Natural killer cell (primary cell): Measurements from ENCODE around the gene ARPC5L. TPM values are rescaled to one million over a fixed set of nuclear protein-coding genes. Genes with fewer than 3 reads are reported as not detected.

ENCODE experiments used
- ATAC-seq, 3 donors: fragments of 150-1000 bp in 2 of 3; fragments of 200-7000 bp in 1 of 3; cut with Tn5 transposase; 1 replicate in 1 of 3; 2 replicates in 2 of 3; pipeline ENCODE4 v1.10.0; 2021; ENCODE audit warnings: mild to moderate bottlenecking in 2 of 3, moderate library complexity in 2 of 3
- DNase-seq, 2 donors: peaks; one replicate each; pipeline versions ENCODE4 v3.0.0 to v3.0.0-alpha.2; 2013 to 2021; ENCODE audit warnings: mixed read lengths in 1 of 2
- H3K27ac ChIP-seq: one replicate; pipeline ENCODE4 v1.5.1; 2013; ENCODE audit warnings: mild to moderate bottlenecking, low read length
- H3K27me3 ChIP-seq: one replicate; pipeline ENCODE4 v1.6.1; 2013; ENCODE audit warnings: low read length; ENCODE audit not compliant: control insufficient read depth, insufficient read depth
- H3K36me3 ChIP-seq: one replicate; pipeline ENCODE4 v1.6.1; 2013; ENCODE audit warnings: low read length; ENCODE audit not compliant: control insufficient read depth, insufficient read depth
- H3K4me1 ChIP-seq: one replicate; pipeline ENCODE4 v1.6.1; 2013; ENCODE audit warnings: low read length; ENCODE audit not compliant: control insufficient read depth, insufficient read depth
- H3K4me3 ChIP-seq: one replicate; pipeline ENCODE4 v1.5.1; 2013; ENCODE audit warnings: low read length
- H3K9me3 ChIP-seq: one replicate; pipeline ENCODE4 v1.6.1; 2013; ENCODE audit warnings: low read length; ENCODE audit not compliant: control insufficient read depth, insufficient read depth
- H3K27ac Mint-ChIP-seq, 2 donors: one replicate each; pipeline ENCODE4 v1.8.0; 2022; ENCODE audit warnings: mild to moderate bottlenecking in 2 of 2, mixed read lengths in 2 of 2, moderate library complexity in 1 of 2
- H3K27me3 Mint-ChIP-seq, 2 donors: one replicate each; pipeline ENCODE4 v1.8.0; 2022; ENCODE audit warnings: low read depth in 2 of 2, mixed read lengths in 2 of 2
- H3K36me3 Mint-ChIP-seq: one replicate; pipeline ENCODE4 v1.8.0; 2022; ENCODE audit warnings: mixed read lengths
- H3K4me1 Mint-ChIP-seq, 2 donors: one replicate each; pipeline ENCODE4 v1.8.0; 2022; ENCODE audit warnings: mixed read lengths in 2 of 2
- H3K4me3 Mint-ChIP-seq: one replicate; pipeline ENCODE4 v1.8.0; 2022; ENCODE audit warnings: mild to moderate bottlenecking, moderate library complexity, mixed read lengths
- H3K9me3 Mint-ChIP-seq, 2 donors: one replicate each; pipeline ENCODE4 v1.8.0; 2022; ENCODE audit warnings: mixed read lengths in 2 of 2
- WGBS: methylation state at CpG from one replicate; pipeline ENCODE4 v1.1.7; 2013; ENCODE audit warnings: missing lambda C conversion rate; ENCODE audit not compliant: insufficient coverage; 5-methylcytosine and 5-hydroxymethylcytosine counted together
- intact Hi-C: fragments of 100-400 bp; cut with micrococcal nuclease; formaldehyde crosslinking; loops from one replicate; pipeline ENCODE4 v1.14.2; 2022
- total RNA-seq, 4 donors: library from RNA; stranded (reverse); fragments of 120-200 nt in 1 of 4; gene quantifications; one replicate each; pipeline versions ENCODE4 v1.2.3 to v1.2.4, GENCODE V29; 2013 to 2022
- TF ChIP-seq, protein P1 (sequence below): fragments of 200-600 bp; IDR thresholded peaks from one replicate; pipeline ENCODE4 v1.8.0; 2022; ENCODE audit warnings: antibody characterized with exemption

Gene ARPC5L
- total RNA-seq, 3 donors from 2014 or later (not counting 1 experiment from before 2014, with no cell fraction given), result 131 to 169 (median 139) TPM

DNA sequence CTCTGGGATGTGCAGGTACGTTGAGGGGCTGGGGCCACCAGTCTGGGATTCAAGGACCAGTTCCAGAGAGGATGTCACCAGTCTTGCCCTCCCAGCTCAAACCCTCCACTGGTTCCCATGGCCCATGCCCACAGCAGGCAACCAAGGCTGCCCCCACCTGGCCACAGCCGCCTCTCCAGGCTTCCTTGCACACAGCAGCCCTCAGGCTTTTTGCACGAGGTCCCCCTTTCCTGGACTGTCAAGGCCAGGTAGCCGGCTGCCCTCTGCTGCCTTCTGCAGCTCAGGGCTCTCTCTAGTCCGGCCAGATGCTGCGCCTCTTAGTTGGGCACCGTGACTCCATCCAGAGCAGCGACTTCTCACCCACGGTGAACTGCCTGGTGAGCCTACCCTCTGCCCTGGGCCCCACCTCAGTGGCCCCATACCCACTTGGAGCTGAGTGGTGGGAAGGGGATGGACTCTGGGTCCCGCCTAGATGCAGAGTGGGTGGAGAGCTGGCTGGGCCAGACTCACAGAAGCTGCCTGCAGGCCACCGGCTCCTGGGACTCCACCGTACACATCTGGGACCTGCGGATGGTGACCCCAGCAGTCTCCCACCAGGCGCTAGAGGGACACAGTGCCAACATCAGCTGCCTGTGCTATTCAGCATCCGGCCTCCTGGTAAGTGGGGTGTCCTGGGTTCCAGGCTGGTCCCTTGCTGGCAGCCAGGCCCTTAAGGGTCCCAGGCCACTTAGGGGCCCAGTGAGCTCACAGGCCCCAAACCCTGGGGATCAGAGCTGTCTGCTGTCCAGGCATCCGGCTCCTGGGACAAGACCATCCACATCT, 5.8 kb upstream of the ARPC5L start:
- H3K27me3 ChIP-seq, result no peaks in the 10 kb centered on the region
- Mint-ChIP-seq H3K9me3 (no peaks in the 10 kb centered on the region), H3K27me3 (no peaks in the 10 kb centered on the region), H3K27ac (peak overlapping the region in 1 of 2 donors; percentile 40), H3K4me3 (no peak overlapping the region), H3K36me3 (no peaks in the 10 kb centered on the region), H3K4me1 (peaks cover 29 to 45% of the 10 kb centered on the region in 2 donors)
- H3K4me3 ChIP-seq, result no peak overlapping the region
- DNase-seq (peak in 1 of 2 donors; percentile 28), ATAC-seq (no peak)
- H3K9me3 ChIP-seq, result no peaks in the 10 kb centered on the region
- intact Hi-C loops, result no loop called here
- 83% methylated on average over 16 of the region's 16 CpGs for WGBS
- H3K27ac ChIP-seq, result no peak overlapping the region
- H3K4me1 ChIP-seq, result peaks cover 41% of the 10 kb centered on the region
- peaks cover 39% of the 10 kb centered on the region for H3K36me3 ChIP-seq
- TF ChIP-seq, protein P1, sequence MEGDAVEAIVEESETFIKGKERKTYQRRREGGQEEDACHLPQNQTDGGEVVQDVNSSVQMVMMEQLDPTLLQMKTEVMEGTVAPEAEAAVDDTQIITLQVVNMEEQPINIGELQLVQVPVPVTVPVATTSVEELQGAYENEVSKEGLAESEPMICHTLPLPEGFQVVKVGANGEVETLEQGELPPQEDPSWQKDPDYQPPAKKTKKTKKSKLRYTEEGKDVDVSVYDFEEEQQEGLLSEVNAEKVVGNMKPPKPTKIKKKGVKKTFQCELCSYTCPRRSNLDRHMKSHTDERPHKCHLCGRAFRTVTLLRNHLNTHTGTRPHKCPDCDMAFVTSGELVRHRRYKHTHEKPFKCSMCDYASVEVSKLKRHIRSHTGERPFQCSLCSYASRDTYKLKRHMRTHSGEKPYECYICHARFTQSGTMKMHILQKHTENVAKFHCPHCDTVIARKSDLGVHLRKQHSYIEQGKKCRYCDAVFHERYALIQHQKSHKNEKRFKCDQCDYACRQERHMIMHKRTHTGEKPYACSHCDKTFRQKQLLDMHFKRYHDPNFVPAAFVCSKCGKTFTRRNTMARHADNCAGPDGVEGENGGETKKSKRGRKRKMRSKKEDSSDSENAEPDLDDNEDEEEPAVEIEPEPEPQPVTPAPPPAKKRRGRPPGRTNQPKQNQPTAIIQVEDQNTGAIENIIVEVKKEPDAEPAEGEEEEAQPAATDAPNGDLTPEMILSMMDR, result no peak

GRCh38 chr9:124857533-124858162, 4.3 kb upstream of the ARPC5L start:
- intact Hi-C loops, result no loop called here

DNA sequence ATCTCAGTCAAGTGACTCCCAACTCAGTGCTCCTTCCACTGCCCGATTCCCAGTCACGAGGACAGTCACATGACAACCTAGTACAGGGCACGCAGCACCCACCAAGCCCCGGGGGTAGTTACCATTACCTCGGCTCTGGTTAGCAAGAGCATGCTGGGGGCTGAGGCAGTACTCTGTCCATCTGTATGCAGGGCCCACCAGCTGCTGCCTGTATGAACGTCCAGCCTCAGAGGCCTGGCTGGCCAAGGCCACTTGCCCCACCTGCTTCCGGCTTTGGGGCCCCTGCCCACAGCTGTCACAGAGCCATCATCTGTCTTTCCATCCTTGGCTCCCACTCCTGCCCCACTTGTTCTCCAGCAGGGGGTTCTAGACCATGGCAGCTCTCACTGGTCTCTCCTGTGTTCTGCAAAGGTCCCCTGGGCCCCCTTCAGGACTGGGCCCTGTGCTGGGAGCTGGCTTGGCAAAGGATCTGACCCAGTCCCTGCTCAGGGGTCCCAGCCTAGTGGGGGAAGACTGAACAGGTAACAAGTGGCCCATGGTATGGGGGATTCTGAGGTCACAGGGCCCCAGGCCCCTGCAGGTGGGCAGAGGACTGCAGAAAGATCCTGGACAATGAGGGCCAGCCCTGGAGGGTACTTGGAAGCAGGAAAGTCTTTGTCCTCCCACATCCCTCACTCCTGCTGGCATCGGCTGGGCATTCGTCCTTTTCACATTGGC, 3.4 kb upstream of the ARPC5L start:
- WGBS, result 89% methylated on average over 9 of the region's 9 CpGs
- ATAC-seq, result no peak
- TF ChIP-seq, protein P1, result no peak

More at GRCh38 chr9:124857533-124858162, 4.3 kb upstream of the ARPC5L start:
- TF ChIP-seq, protein P1, result no peak
- Histone ChIP-seq H3K9me3 (no peaks in the 10 kb centered on the region), H3K36me3 (peaks cover 39% of the 10 kb centered on the region), H3K4me1 (peaks cover 35% of the 10 kb centered on the region), H3K27ac (no peak overlapping the region), H3K4me3 (no peak overlapping the region), H3K27me3 (no peaks in the 10 kb centered on the region)
- no peak for ATAC-seq
- Mint-ChIP-seq H3K36me3 (no peaks in the 10 kb centered on the region), H3K9me3 (no peaks in the 10 kb centered on the region), H3K27ac (peak overlapping the region in 1 of 2 donors; percentile 31), H3K4me3 (no peak overlapping the region), H3K4me1 (peaks cover 31 to 48% of the 10 kb centered on the region in 2 donors), H3K27me3 (no peaks in the 10 kb centered on the region)
- DNase-seq, result no peak
- WGBS, result 93% methylated on average over 24 of the region's 24 CpGs

More for the DNA sequence above, 3.4 kb upstream of the ARPC5L start:
- no peaks in the 10 kb centered on the region for H3K36me3 Mint-ChIP-seq
- H3K27me3 ChIP-seq, result no peaks in the 10 kb centered on the region
- H3K4me1 Mint-ChIP-seq, result peaks cover 27 to 41% of the 10 kb centered on the region in 2 donors
- DNase-seq, result no peak
- no peaks in the 10 kb centered on the region for H3K9me3 Mint-ChIP-seq
- intact Hi-C loops, result no loop called here
- no peaks in the 10 kb centered on the region for H3K27me3 Mint-ChIP-seq
- no peak overlapping the region for H3K27ac ChIP-seq
- no peak overlapping the region for H3K4me3 Mint-ChIP-seq
- H3K4me1 ChIP-seq, result peaks cover 33% of the 10 kb centered on the region
- H3K9me3 ChIP-seq, result no peaks in the 10 kb centered on the region
- H3K36me3 ChIP-seq, result peaks cover 39% of the 10 kb centered on the region
- no peak overlapping the region for H3K4me3 ChIP-seq
- H3K27ac Mint-ChIP-seq, result peak overlapping the region in 1 of 2 donors; percentile 93
